ENCODE measurements around the gene TP53AIP1.

Gene TP53AIP1

GRCh38 chr11:128931066-128931465 lies 11.6 kb downstream of the TP53AIP1 start:
- no peak overlapping the region for H3K27ac ChIP-seq
- no peaks in the 10 kb centered on the region for H3K27me3 ChIP-seq
- no peak overlapping the region for H3K4me3 ChIP-seq (ENCODE audit: low read depth in 1 of 2, low read length in 1 of 2)
- H3K36me3 ChIP-seq: no peaks in the 10 kb centered on the region
- H3K4me1 ChIP-seq (ENCODE audit: control insufficient read depth in 1 of 2, insufficient read depth in 1 of 2, low read depth in 1 of 2, low read length in 1 of 2): no peaks in the 10 kb centered on the region
- H3K9me3 ChIP-seq: no peaks in the 10 kb centered on the region
- TF ChIP-seq CTCF (IDR thresholded peaks at IDR 0.05): no peak

- Histone ChIP-seq H3K27me3 (no peaks in the 10 kb centered on the region), H3K36me3 (no peaks in the 10 kb centered on the region), H3K4me1 (ENCODE audit: control insufficient read depth in 1 of 2, insufficient read depth in 1 of 2, low read depth in 1 of 2, low read length in 1 of 2) (no peaks in the 10 kb centered on the region), H3K9me3 (no peaks in the 10 kb centered on the region), H3K27ac (no peak overlapping the region), H3K4me3 (ENCODE audit: low read depth in 1 of 2, low read length in 1 of 2) (no peak overlapping the region)
- TF ChIP-seq CTCF (IDR thresholded peaks at IDR 0.05): no peak
Measured at GRCh38 chr11:128929991-128930390, 12.7 kb downstream of the TP53AIP1 start.

- H3K27me3 ChIP-seq: no peaks in the 10 kb centered on the region
- no peaks in the 10 kb centered on the region for H3K36me3 ChIP-seq
- H3K9me3 ChIP-seq: no peaks in the 10 kb centered on the region
- H3K27ac ChIP-seq: no peak overlapping the region
- H3K4me1 ChIP-seq (ENCODE audit: control insufficient read depth in 1 of 2, insufficient read depth in 1 of 2, low read depth in 1 of 2, low read length in 1 of 2): no peaks in the 10 kb centered on the region
- TF ChIP-seq CTCF (IDR thresholded peaks at IDR 0.05): no peak
- H3K4me3 ChIP-seq (ENCODE audit: low read depth in 1 of 2, low read length in 1 of 2): no peak overlapping the region
Measured at GRCh38 chr11:128929468-128929867, 13.2 kb downstream of the TP53AIP1 start.

GRCh38 chr11:128928400-128928799 lies 14.3 kb downstream of the TP53AIP1 start:
- H3K9me3 ChIP-seq: no peaks in the 10 kb centered on the region
- no peak overlapping the region for H3K27ac ChIP-seq
- no peak for TF ChIP-seq CTCF (IDR thresholded peaks at IDR 0.05)
- H3K36me3 ChIP-seq: no peaks in the 10 kb centered on the region
- H3K4me1 ChIP-seq (ENCODE audit: control insufficient read depth in 1 of 2, insufficient read depth in 1 of 2, low read depth in 1 of 2, low read length in 1 of 2): no peaks in the 10 kb centered on the region
- H3K4me3 ChIP-seq (ENCODE audit: low read depth in 1 of 2, low read length in 1 of 2): no peak overlapping the region
- H3K27me3 ChIP-seq: no peaks in the 10 kb centered on the region

GRCh38 chr11:128927683-128928336 lies 14.9 kb downstream of the TP53AIP1 start:
- no peak overlapping the region for H3K4me3 ChIP-seq (ENCODE audit: low read depth in 1 of 2, low read length in 1 of 2)
- no peaks in the 10 kb centered on the region for H3K27me3 ChIP-seq
- H3K9me3 ChIP-seq: no peaks in the 10 kb centered on the region

More at GRCh38 chr11:128927683-128928336, 14.9 kb downstream of the TP53AIP1 start:
- TF ChIP-seq CTCF (IDR thresholded peaks at IDR 0.05): no peak
- Histone ChIP-seq H3K36me3 (no peaks in the 10 kb centered on the region), H3K27ac (no peak overlapping the region), H3K4me1 (ENCODE audit: control insufficient read depth in 1 of 2, insufficient read depth in 1 of 2, low read depth in 1 of 2, low read length in 1 of 2) (no peaks in the 10 kb centered on the region)

Measured in neutrophil (primary cell).